Testis (tissue), 2 donors: ENCODE measurements around the gene MAGI1.

Source experiments
- POLR2A ChIP-seq: fragments of 450-650 bp; IDR thresholded peaks from one replicate; pipeline ENCODE4 v1.6.1; 2017; ENCODE audit warnings: antibody characterized with exemption, mild to moderate bottlenecking, moderate library complexity
- TF ChIP-seq, protein P1 (sequence below), 3 experiments: fragments of 450-650 bp in 2 of 3; fragments of 200-600 bp in 1 of 3; sonication (generic) in 1 of 3; IDR thresholded peaks; one replicate each; pipeline ENCODE4 v1.5.1; 2016 to 2019; ENCODE audit warnings: antibody characterized with exemption in 3 of 3, mild to moderate bottlenecking in 2 of 3, moderate library complexity in 1 of 3

- TF ChIP-seq, protein P1, sequence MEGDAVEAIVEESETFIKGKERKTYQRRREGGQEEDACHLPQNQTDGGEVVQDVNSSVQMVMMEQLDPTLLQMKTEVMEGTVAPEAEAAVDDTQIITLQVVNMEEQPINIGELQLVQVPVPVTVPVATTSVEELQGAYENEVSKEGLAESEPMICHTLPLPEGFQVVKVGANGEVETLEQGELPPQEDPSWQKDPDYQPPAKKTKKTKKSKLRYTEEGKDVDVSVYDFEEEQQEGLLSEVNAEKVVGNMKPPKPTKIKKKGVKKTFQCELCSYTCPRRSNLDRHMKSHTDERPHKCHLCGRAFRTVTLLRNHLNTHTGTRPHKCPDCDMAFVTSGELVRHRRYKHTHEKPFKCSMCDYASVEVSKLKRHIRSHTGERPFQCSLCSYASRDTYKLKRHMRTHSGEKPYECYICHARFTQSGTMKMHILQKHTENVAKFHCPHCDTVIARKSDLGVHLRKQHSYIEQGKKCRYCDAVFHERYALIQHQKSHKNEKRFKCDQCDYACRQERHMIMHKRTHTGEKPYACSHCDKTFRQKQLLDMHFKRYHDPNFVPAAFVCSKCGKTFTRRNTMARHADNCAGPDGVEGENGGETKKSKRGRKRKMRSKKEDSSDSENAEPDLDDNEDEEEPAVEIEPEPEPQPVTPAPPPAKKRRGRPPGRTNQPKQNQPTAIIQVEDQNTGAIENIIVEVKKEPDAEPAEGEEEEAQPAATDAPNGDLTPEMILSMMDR (IDR thresholded peaks at IDR 0.05): no peak
- TF ChIP-seq POLR2A: no peak
Observed at GRCh38 chr3:65625305-65625704, 413.4 kb downstream of the MAGI1 start.
